Measurements from ENCODE around the gene PLXNA2.
A peak's percentile ranks its signal among the peaks of the same experiment; 100 is the strongest.

PLXNA2 gene

DNA sequence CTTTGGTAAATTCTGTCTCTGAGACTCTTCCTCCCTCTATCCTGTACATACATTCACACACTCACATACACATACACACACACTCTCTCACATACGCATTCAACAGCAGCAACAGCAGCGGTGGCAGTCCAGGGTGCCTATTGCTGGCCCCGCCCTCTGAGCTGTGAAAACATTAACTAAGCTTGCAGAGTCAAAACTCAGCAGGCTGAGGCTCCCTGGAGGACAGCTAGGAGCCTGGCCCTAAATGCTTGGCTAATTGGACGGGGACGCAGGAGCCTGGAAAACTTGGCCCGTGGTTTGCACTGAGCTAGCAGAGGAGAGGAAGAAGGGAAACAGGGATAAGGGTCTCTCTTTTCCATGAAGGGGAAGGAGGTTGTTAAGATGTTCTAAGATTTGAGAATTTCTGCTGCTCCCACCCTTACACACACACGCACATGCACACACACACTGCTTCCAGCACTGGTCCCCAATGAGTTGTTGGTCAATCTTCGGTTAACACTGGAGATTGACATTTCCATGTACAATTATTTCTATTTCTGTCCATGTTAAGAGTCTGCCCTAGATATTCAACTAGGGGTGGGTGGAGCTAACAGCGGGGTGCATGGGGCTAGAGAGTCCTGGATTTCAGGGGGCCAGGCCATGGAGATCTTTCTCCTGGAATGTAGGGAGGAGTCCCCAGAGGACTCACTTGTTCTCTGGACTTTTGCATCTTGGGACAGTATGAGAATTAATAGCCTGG is 94.2 kb downstream of the PLXNA2 start:
- DNase-seq = peak in 1 of 56 donors; percentile 31

DNA sequence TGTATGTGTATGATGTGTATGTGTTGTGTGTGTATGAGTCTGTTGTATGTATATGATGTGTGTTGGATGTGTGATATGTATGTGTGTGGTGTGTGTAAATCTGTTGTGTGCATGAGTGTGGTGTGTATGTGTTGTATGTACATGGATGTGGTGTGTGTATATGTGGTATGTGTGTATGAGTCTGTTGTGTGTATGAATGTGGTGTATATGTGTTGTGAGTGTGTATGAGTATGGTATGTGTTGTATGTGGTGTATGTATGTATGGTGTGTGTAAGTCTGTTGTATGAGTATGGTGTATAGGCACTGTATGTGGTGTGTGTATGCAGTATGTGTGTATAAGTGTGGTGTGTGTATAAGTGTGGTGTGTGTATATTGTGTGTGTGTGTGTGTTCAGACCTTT is 95.0 kb downstream of the PLXNA2 start:
- DNase-seq = no peak

DNA sequence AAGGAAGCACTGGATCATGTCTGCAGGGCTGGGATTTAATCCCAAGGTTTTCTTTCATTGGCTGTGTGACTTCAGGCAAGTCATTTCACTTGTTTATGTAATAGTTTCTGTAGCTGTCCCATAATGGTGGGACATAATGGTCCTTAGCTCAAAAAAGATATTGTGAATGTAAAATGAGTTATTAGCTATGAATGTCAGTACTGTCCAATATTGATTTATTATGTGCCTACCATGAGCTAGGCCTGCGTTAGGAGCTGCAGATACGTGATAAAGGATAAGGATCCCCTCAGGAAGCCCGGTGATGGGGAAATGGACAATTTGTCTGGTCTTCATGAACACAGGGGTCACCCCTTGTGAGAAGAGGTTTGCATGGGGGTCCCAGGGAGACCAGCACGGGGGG is 95.8 kb downstream of the PLXNA2 start:
- no peak for DNase-seq

DNA sequence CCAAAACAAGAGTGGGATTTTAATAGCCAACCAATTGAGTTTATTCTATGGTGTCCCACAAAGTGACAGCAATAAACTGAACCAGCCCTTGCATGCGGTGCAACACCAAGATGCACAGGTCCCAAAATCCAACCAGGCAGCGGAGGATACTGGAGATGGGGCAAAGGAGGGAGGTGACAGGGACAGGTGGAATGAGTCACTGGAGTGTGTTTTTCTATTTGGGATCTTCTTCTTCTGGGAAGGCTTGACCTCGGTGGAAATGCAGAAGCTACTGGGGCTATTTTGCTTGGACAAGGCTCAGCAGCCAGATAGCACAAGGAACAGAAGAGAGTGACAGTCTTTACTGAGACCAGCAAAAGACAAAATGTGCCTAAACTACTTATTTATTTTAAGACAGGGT is 97.5 kb downstream of the PLXNA2 start:
- DNase-seq = no peak

DNA sequence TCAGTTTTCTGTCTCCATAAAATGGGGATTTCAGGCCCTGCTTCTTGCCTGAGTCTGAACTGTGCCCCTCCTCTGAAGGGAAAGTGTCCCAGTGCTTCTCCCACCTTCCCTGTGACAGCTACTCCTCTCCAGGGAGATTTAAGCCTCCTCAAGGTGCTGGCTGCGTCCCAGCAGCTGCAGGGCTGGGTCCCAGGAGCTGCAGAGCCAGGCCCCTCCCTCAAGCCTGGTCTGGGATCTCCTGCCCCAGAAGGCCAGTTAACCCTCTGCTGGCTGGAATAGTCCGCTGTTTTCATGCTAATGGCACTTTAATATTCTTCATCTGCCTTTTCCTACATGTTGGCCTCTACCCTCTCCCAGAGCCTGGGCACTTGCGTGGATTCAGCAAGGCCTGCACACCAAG is 99.0 kb downstream of the PLXNA2 start:
- DNase-seq = no peak

DNA sequence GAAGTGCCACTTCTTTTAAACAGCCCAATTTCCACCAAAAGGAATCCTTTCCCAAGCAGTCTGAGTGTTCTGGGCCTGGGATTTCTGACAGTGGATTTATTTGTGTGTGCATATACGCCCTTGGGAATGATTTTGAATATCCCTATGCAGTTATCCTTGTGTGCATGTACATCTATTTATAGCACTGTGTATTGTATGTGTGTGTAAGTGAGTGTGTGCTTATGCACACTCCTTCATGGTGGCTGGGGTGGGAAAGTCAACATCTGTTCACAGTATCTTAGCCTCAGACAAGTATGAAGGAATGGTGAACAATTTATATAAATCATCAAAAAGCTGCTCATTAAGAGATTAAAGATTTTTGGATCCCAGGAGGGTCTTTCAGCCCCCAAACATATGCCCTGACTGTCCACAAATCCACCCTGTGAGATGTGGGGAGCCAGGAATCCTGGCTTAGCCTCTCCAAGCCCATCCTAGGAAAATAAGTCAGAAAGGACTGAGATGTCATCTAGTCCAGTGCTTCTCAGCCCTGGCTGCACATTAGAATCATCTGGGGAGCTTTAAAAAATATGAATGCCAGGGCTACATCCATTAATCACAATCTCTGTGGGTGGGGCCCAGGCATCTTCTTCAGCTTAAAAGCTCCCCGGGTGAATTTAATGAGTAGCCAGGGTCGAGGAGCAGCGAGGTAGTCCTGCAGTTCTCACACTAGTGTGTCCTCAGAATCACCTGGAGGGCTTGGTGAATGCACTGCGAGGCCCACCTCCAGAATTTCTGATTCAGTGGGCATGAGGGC is 101.4 kb downstream of the PLXNA2 start:
- no peak for DNase-seq

DNA sequence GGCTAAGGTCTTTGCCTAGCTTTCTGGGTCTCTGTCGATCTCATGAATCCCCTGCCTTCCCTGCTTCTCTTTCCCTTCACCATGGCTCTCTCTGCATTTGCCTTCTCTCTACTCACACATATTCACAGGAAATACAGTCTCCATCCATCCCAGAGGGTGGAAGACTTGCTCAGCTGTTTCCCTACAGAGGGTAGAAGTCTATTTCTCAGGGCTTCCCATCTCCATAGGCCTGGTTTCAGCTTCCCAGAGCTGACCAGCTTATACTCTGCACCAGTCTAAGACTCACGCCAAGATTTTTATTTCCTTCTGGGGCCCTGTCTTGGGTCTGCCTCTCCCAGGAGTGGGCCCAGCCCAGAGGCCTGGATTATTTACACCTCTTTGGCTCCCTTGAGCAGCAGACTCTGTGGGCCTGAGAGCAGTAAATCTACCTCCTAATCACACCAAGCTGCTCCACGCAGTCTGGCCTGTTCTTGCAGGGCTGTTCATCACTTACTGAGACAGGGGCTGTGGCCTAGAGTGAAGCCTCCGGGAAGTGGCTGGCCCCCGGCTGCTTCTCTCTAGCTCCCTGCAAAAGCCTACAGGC is 102.5 kb downstream of the PLXNA2 start:
- no peak for DNase-seq

DNA sequence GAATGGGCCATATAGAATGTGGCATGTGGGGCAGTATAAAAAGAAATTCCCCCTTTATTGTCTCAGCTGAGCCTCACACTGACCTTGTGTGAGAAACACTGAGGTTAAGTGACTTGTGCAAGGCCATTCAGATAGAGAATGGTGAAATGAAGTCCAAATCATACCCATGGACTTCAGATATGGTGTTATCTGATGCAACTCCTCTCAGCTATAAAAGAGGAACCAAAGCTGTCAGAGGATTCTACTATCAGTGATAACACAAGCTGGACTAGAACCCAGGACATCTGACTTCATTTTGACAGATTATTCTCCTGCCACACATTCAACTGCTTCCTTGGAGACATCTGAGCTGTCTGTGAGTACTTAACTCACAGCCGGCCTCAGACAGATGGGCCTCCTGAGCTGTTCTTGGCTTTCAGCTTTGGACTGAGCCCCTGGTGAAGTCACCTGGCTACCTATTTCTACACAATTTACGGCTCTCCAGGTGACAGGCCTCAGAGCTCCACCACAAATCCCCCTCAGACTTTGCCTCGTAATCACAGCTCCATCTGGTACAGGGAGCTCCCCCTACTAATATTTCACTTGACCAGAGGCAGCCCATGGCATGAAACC is 104.6 kb downstream of the PLXNA2 start:
- DNase-seq = no peak

DNA sequence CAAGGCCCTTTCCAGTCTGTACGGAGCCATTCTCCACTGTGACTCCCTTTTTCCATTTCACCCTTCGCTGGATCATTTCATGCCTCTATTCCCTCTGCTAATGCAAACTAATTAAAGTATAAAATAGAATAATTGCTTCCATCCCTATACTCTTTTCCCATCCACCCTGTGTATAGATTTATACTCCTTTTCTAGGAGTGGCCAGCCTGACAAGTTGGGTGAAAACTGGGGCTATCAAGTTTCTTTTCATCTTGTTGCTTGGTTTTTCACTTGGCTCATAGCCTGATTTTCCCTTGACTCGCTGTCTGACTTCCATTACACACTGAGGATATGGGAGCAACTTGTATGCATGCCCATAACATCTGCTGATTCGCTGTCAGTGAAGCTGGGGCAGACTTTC is 107.0 kb downstream of the PLXNA2 start:
- no peak for DNase-seq

DNA sequence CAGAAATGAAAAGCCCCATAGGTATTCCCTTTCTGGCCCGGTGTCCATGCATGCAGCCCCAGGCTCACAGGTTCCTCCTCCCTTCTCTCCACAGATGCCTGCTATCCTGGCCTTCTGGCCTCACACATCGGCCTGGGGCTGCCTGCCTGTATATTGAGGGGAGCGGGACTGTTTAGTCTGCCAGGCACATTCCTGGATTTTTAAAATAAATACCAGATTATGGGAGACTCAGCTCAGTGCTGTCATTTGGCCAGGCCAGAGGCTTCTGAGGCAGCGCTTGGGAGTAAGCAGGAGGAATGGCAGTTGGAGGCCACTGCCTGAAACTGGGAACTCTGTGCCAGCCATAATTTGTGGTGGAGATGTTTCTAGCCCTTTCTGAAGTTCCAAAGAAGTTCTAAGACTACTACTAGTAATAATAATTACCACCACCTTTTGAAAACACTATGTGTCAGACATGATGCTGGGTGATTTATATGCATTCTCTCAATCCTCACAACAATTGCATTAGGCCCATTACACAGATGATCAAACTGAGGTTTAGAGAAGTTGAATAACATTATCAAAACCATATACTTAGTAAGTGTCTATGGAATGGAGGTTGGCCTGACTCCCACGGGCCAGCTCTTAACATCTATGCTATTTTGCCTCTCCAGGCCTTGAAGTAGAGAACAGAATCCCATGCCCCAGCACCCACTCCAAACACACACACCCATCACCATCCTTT is 107.6 kb downstream of the PLXNA2 start:
- no peak for DNase-seq

DNA sequence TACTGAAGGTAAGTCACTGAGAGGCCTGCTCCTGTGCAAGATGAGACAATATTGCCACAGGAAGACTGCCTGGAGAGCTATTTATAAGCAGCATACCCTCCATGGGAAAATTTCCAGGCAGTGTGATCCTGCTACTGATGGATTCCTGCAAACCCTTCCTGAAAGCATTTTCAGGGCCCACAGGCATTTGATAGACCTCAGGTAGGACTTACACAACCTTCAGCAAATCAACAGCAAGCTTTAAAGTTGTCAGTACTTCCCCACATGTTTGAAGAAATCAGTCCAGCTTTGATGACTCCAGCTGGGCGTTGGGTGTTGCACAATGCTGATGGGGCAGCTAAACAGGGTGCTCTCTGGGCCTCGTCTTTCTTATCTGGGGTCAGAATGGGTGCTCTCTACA is 108.8 kb downstream of the PLXNA2 start:
- DNase-seq = no peak

DNA sequence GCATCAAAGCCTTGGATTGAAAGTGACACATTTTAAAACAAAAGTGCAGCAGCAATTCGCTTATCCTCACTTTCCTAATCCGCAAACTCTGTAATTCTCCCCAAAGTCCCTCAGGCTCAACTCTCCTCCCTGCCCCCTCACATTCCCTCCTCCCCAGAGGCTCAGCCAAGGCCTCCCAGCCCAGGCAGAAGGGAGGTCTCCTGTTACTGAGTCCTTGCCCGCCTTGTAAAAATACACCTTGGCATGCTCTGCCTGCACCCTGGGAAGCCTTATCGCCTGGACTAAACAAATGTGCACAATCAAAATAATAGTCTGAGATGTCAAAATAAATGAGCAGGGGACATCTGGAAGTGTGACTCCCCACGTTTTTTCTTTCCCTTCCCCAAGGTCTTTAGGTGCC is 109.7 kb downstream of the PLXNA2 start:
- DNase-seq = no peak

DNA sequence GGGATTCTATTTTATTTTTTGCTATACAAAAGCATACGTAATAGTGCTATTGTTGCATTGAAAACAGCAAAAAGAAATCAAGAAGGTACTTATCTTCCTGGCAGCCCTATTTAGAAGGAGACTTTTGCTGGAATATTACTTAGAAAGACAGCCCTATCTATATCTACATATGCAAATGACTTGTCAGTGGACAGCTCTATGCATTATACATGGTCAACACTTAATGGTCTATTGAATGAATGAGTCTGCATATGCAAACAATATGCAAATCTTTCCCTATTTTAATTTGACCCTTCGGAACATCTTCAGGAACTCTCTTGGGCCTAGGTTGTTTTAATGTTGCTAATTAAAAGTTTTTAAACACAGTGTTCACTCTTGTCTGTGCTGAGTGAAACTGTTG is 110.8 kb downstream of the PLXNA2 start:
- no peak for DNase-seq

DNA sequence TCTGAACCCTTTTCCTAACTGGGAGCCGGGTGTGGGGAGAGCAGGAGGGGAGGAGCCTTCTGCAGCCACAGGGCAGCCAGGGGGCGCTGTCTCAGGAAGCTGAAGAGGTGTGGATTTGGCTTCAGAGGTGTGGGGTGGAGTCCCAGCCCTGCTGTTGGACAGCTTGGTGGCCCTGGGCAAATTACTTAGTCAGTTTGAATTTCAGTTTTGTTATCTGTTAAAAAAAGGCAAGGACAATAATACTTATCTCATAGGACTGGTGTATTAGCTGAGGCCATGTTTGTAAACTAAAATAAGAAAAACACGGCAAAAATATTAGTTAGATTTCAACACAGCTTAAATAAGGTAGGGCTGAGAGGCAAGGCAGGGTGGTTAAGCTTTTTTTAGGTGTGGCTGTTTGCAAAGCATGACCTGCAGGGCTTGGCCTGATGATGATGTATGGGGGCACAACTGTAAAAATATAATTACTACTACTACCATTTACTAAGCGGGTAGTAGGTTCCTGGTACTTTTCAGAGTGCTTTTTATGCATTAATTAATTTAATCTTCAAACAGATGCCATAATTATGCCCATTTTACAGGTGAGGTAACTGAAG is 111.8 kb downstream of the PLXNA2 start:
- peak in 21 of 56 donors; percentile 3 to 60 (median 15) for DNase-seq

DNA sequence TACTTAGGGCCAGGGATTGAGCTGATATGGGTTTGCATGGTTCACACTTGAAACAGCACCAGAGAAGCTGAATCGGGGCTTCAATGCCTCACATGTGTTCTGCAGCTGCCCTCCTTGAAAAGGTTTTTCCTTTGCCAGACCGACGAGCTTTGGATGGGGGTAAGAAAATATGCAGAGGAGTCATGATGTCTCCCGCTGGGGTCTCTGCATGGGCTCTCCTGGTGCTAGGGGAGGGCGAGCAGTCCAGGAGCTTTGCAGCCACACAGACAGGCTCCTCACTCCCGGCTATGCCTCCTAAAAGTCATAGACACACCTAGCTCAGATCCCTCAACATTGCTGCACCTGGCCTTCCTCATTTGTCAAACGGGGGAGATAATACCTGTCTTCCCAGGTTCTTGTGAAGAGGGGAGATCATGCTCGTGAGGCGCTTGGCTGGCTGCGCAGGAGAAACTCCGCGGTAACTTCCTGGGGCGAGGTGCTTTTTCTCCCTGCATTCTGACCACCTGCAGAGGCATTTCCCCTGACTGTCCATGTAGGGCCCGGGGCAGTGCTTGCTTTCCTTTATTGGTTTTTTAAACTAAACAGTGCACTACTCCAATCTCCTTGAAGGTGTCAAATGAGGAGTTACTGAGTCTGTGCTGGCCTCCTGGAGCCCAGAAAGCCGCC is 112.4 kb downstream of the PLXNA2 start:
- DNase-seq = no peak

DNA sequence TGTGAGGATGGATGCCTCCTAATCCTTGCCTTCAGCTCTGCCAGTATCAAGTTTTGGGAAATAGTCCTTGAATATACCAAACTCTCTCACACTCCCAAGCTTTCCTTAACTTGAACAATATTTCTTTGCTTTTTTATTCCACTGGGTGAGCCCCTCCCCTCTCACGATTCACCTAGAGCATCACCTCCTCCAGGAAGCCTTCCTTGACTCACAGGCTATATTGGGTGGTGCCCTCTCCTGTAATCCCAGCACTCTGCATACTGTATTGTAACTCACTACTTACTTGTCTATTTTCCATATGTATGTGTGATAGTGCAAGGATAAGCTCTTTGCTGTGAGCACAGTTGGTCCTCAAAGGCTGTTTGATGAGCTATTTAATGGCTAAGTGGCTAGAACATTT is 114.7 kb downstream of the PLXNA2 start:
- DNase-seq = no peak

DNA sequence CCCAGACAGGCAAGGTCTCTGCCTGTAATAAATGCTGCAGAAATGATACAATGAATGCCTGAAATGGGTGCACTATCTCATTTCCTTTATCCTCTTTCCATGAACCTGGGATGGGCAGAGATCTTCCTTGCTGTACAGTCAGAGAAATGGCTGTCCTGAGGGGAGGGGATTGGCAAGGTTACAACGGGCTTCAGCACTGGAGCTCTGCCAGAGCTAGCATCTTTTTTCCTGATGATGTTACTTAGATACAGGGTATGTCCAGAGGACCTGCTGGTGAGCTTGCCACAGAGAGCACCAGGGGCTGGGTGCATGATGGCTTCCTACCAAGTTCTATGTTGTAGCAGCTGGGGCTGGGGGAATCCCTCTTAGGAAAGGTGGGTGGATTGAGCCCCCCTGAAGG is 115.1 kb downstream of the PLXNA2 start:
- no peak for DNase-seq

DNA sequence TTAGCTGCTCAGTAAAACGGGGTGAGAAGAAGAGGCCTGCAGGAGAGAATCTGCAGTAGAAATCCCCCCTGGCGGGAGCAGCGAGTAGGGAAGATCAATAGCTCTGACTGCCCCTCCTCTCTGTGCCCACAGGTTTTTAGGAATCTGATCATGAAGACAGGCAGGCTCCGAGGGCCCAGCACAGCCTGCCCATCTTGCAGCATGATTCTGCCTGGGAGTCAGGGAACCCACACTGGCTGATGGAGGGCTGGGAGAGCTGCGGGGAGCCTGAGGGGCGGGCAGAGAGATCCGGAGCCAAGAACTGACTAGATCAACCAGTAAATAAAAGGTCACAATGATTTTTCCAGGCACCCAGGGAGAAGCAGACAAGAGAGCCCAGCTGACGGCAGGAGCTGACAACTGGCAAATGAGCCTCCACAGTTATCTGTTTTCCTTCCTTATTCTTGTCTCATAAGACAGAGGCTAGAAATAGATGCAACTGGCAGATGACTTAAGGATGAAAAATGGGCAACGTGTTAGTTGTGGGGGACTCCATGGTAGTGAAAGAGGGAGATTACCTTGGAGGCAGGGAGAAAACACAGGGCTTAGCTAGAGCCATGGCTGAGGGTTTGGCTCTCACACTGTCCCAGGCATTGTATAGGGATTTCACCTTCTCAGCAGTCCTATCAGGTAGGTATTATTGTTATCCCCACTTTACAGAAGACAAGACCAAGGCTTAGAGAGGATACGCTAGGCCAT is 116.2 kb downstream of the PLXNA2 start:
- DNase-seq = peak in 2 of 56 donors; percentile 8 to 19

DNA sequence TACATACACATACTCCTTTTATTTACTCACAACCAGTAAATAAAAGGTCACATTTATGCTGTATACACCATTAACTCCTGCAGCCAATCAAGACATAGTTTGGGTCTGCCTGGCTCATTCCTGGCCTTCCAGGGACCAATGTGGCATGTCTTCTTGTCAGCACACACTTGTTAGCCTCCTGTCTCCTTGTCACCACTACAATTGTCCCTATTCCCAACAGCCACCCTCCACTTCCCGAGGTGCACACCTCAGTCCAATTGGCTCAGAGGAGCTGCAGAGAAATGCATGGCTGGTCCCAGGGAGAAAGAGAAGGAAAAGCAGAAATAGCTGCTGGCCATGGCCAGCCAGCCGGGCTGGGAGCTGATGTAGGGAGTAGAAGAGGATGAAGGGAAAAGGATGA is 116.9 kb downstream of the PLXNA2 start:
- DNase-seq = no peak

DNA sequence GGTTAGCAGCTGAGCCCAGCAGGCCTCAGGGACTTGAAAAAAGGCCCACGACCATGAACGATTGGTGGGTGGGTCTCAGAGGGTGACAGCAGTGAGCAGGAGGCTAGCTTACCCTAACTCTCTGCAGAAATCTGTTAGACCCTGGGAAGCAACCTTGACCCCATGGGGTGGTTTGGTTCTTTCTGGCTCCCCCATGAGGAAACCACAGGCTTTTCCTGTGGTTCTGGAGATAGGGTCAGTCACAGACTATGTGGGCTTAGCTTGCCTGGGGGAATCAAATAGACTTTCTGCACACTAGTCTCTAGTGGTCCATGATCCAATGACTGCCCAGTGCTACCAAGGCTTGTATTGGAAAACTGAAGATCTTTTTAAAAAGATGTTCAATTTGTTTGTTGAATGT is 118.1 kb downstream of the PLXNA2 start:
- no peak for DNase-seq

Measured in nucleus accumbens (tissue), 56 donors.